ENCODE data around the gene HMCN1.

The HMCN1 gene

GRCh38 chr1:185961664-185962063, 227.5 kb downstream of the HMCN1 start:
- TF ChIP-seq, protein P1, sequence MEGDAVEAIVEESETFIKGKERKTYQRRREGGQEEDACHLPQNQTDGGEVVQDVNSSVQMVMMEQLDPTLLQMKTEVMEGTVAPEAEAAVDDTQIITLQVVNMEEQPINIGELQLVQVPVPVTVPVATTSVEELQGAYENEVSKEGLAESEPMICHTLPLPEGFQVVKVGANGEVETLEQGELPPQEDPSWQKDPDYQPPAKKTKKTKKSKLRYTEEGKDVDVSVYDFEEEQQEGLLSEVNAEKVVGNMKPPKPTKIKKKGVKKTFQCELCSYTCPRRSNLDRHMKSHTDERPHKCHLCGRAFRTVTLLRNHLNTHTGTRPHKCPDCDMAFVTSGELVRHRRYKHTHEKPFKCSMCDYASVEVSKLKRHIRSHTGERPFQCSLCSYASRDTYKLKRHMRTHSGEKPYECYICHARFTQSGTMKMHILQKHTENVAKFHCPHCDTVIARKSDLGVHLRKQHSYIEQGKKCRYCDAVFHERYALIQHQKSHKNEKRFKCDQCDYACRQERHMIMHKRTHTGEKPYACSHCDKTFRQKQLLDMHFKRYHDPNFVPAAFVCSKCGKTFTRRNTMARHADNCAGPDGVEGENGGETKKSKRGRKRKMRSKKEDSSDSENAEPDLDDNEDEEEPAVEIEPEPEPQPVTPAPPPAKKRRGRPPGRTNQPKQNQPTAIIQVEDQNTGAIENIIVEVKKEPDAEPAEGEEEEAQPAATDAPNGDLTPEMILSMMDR (IDR thresholded peaks at IDR 0.05; ENCODE audit: low read depth, low read length, missing control alignments), result no peak
- DNase-seq (ENCODE audit: low read depth), result no peak
- H3K4me3 ChIP-seq (ENCODE audit: low read depth, low read length), result no peak overlapping the region

- DNase-seq (ENCODE audit: low read depth), result no peak
- TF ChIP-seq, protein P1 (IDR thresholded peaks at IDR 0.05; ENCODE audit: low read depth, low read length, missing control alignments), result no peak
Observed at GRCh38 chr1:185964946-185965345, 230.8 kb downstream of the HMCN1 start.

GRCh38 chr1:185965870-185966269, 231.7 kb downstream of the HMCN1 start:
- TF ChIP-seq, protein P1 (IDR thresholded peaks at IDR 0.05; ENCODE audit: low read depth, low read length, missing control alignments), result no peak
- no peak overlapping the region for H3K4me3 ChIP-seq (ENCODE audit: low read depth, low read length)
- DNase-seq (ENCODE audit: low read depth), result no peak

More at GRCh38 chr1:185964946-185965345, 230.8 kb downstream of the HMCN1 start:
- H3K4me3 ChIP-seq (ENCODE audit: low read depth, low read length), result no peak overlapping the region

DNA sequence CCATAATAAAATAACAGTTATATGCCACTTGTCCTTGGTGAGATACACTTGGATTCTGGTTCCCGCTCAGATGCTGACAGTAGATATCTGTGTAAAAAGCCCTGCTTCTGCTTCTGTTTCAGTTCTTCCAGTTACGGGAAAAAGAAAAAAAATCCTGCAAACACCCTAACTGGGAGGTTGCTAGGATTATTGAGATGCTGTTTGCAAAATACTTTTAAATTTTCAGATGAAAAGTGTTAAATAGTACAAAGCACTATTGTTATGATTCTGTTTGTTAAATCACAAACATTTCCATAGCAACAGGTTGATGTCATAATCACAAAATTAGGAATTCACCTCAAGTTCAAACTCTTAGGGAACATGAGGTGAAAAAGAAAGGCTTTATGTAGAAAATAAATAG, 232.3 kb downstream of the HMCN1 start:
- H3K4me3 ChIP-seq (ENCODE audit: low read depth, low read length), result no peak overlapping the region
- TF ChIP-seq, protein P1 (IDR thresholded peaks at IDR 0.05; ENCODE audit: low read depth, low read length, missing control alignments), result no peak
- no peak for DNase-seq (ENCODE audit: low read depth)

- DNase-seq (ENCODE audit: low read depth), result no peak
- TF ChIP-seq, protein P1 (IDR thresholded peaks at IDR 0.05; ENCODE audit: low read depth, low read length, missing control alignments), result no peak
- no peak overlapping the region for H3K4me3 ChIP-seq (ENCODE audit: low read depth, low read length)
Observed at GRCh38 chr1:185969028-185969427, 234.8 kb downstream of the HMCN1 start.

DNA sequence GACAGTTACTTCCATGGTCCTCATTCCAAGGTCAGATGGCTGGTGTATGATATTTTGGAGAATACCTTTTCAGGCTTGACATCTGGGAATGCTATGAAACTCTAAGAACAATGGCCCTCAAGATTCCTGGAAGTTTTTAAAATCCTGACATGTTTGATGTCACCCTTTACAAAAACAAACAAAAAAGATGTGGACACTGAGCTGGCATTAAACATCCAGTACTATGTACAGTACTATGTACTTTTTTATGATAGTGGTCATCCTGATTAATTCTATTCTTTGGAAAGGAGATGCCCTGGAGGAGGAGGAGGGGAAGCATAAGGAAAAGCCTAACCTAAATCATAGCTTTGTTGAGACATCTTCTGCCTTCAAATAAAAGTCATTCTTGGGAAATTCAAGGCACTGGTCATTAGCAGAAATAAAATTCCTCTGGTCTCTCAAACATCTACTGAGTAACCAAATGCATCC, 235.4 kb downstream of the HMCN1 start:
- no peak overlapping the region for H3K4me3 ChIP-seq (ENCODE audit: low read depth, low read length)
- TF ChIP-seq, protein P1 (IDR thresholded peaks at IDR 0.05; ENCODE audit: low read depth, low read length, missing control alignments), result no peak
- no peak for DNase-seq (ENCODE audit: low read depth)

- H3K4me3 ChIP-seq (ENCODE audit: low read depth, low read length), result no peak overlapping the region
- TF ChIP-seq, protein P1 (IDR thresholded peaks at IDR 0.05; ENCODE audit: low read depth, low read length, missing control alignments), result no peak
- DNase-seq (ENCODE audit: low read depth), result no peak
Observed at GRCh38 chr1:185971688-185972087, 237.5 kb downstream of the HMCN1 start.

Measured in GM12864 (cell line).